IPS-18a (cell line): ENCODE results near the gene ZNF107.
"Not testable (repeated sequence)": the region's sequence is repeated elsewhere in the genome, so short reads cannot be mapped to it uniquely, and the experiment has no call there.

Source experiments
- H3K27ac ChIP-seq: one replicate; pipeline ENCODE4 v1.5.1; 2013; ENCODE audit warnings: low read length
- H3K27me3 ChIP-seq: one replicate; pipeline ENCODE4 v1.6.1; 2013; ENCODE audit warnings: mild to moderate bottlenecking, low read length; ENCODE audit not compliant: control insufficient read depth, insufficient read depth
- H3K36me3 ChIP-seq: one replicate; pipeline ENCODE4 v1.6.1; 2013; ENCODE audit warnings: low read depth, low read length; ENCODE audit not compliant: control insufficient read depth
- H3K4me1 ChIP-seq: one replicate; pipeline ENCODE4 v1.6.1; 2013; ENCODE audit warnings: low read depth, low read length; ENCODE audit not compliant: control insufficient read depth
- H3K4me3 ChIP-seq: one replicate; pipeline ENCODE4 v1.5.1; 2013; ENCODE audit warnings: low read length
- H3K9ac ChIP-seq: one replicate; pipeline ENCODE4 v1.6.1; 2013; ENCODE audit warnings: mild to moderate bottlenecking, low read length, moderate library complexity
- H3K9me3 ChIP-seq: one replicate; pipeline ENCODE4 v1.6.1; 2013; ENCODE audit warnings: low read depth, low read length; ENCODE audit not compliant: control insufficient read depth

The ZNF107 gene

GRCh38 chr7:64686493-64687184, 20.7 kb downstream of the ZNF107 start:
- no peak overlapping the region for H3K27ac ChIP-seq
- H3K9ac ChIP-seq = no peak overlapping the region
- H3K4me3 ChIP-seq = no peak overlapping the region
- H3K27me3 ChIP-seq = no peaks in the 10 kb centered on the region
- peaks cover 32% of the 10 kb centered on the region for H3K36me3 ChIP-seq
- no peaks in the 10 kb centered on the region for H3K9me3 ChIP-seq
- H3K4me1 ChIP-seq = no peaks in the 10 kb centered on the region

- Histone ChIP-seq H3K4me3 (no peak overlapping the region), H3K9ac (no peak overlapping the region), H3K27ac (no peak overlapping the region)
Measured at GRCh38 chr7:64687249-64687648, 21.3 kb downstream of the ZNF107 start.

GRCh38 chr7:64688988-64689387, 23.1 kb downstream of the ZNF107 start:
- H3K4me1 ChIP-seq = no peaks in the 10 kb centered on the region
- H3K27me3 ChIP-seq = no peaks in the 10 kb centered on the region
- peaks cover 29% of the 10 kb centered on the region for H3K36me3 ChIP-seq
- H3K9me3 ChIP-seq = no peaks in the 10 kb centered on the region
- H3K9ac ChIP-seq = no peak overlapping the region
- no peak overlapping the region for H3K4me3 ChIP-seq
- no peak overlapping the region for H3K27ac ChIP-seq

More at GRCh38 chr7:64687249-64687648, 21.3 kb downstream of the ZNF107 start:
- no peaks in the 10 kb centered on the region for H3K9me3 ChIP-seq
- H3K36me3 ChIP-seq = peaks cover 36% of the 10 kb centered on the region
- H3K27me3 ChIP-seq = no peaks in the 10 kb centered on the region
- no peaks in the 10 kb centered on the region for H3K4me1 ChIP-seq

- peaks cover 8% of the 10 kb centered on the region for H3K9me3 ChIP-seq
- no peaks in the 10 kb centered on the region for H3K4me1 ChIP-seq
- H3K9ac ChIP-seq = no peak overlapping the region
- no peak overlapping the region for H3K4me3 ChIP-seq
- no peak overlapping the region for H3K27ac ChIP-seq
- H3K36me3 ChIP-seq = peaks cover 26% of the 10 kb centered on the region
- no peaks in the 10 kb centered on the region for H3K27me3 ChIP-seq
Measured at GRCh38 chr7:64691831-64692230, 25.9 kb downstream of the ZNF107 start.

GRCh38 chr7:64697863-64698262, 31.9 kb downstream of the ZNF107 start:
- H3K36me3 ChIP-seq = peaks cover 19% of the 10 kb centered on the region
- H3K9me3 ChIP-seq = peaks cover 37% of the 10 kb centered on the region
- H3K4me3 ChIP-seq, H3K4me1 ChIP-seq, H3K27me3 ChIP-seq, H3K27ac ChIP-seq, H3K9ac ChIP-seq: not testable (repeated sequence)

- Histone ChIP-seq H3K9me3 (peaks cover 86% of the 10 kb centered on the region), H3K4me1 (no peaks in the 10 kb centered on the region), H3K36me3 (peaks cover 18% of the 10 kb centered on the region), H3K4me3 (peak overlapping the region; percentile 6), H3K27me3 (no peaks in the 10 kb centered on the region), H3K27ac (no peak overlapping the region), H3K9ac (no peak overlapping the region)
Measured at GRCh38 chr7:64706625-64707292, 40.8 kb downstream of the ZNF107 start.

- H3K27me3 ChIP-seq, H3K36me3 ChIP-seq, H3K9ac ChIP-seq, H3K4me3 ChIP-seq, H3K27ac ChIP-seq, H3K4me1 ChIP-seq: not testable (repeated sequence)
- H3K9me3 ChIP-seq = peaks cover 33% of the 10 kb centered on the region
Measured at GRCh38 chr7:64717896-64718295, 52.0 kb downstream of the ZNF107 start.

- Histone ChIP-seq H3K4me1 (no peaks in the 10 kb centered on the region), H3K4me3 (no peak overlapping the region), H3K36me3 (no peaks in the 10 kb centered on the region), H3K9ac (no peak overlapping the region), H3K9me3 (peaks cover 55% of the 10 kb centered on the region), H3K27ac (no peak overlapping the region), H3K27me3 (no peaks in the 10 kb centered on the region)
Measured at GRCh38 chr7:64729089-64729848, 63.3 kb downstream of the ZNF107 start.

- no peaks in the 10 kb centered on the region for H3K4me1 ChIP-seq
- no peak overlapping the region for H3K9ac ChIP-seq
- no peak overlapping the region for H3K4me3 ChIP-seq
- no peaks in the 10 kb centered on the region for H3K27me3 ChIP-seq
- no peaks in the 10 kb centered on the region for H3K36me3 ChIP-seq
- H3K27ac ChIP-seq = no peak overlapping the region
- peaks cover 35% of the 10 kb centered on the region for H3K9me3 ChIP-seq
Measured at GRCh38 chr7:64733550-64734240, 67.8 kb downstream of the ZNF107 start.

- H3K9me3 ChIP-seq = peaks cover 30% of the 10 kb centered on the region
- no peak overlapping the region for H3K9ac ChIP-seq
- H3K4me1 ChIP-seq = no peaks in the 10 kb centered on the region
- no peaks in the 10 kb centered on the region for H3K36me3 ChIP-seq
- no peaks in the 10 kb centered on the region for H3K27me3 ChIP-seq
- no peak overlapping the region for H3K4me3 ChIP-seq
- H3K27ac ChIP-seq = no peak overlapping the region
Measured at GRCh38 chr7:64736575-64736974, 70.6 kb downstream of the ZNF107 start.

GRCh38 chr7:64738403-64738802, 72.5 kb downstream of the ZNF107 start:
- not testable (repeated sequence) for H3K9ac ChIP-seq
- peaks cover 29% of the 10 kb centered on the region for H3K9me3 ChIP-seq

More at GRCh38 chr7:64738403-64738802, 72.5 kb downstream of the ZNF107 start:
- not testable (repeated sequence) for H3K27me3 ChIP-seq, H3K4me1 ChIP-seq, H3K36me3 ChIP-seq, H3K27ac ChIP-seq, H3K4me3 ChIP-seq
